Measurements from ENCODE around the gene OGA.

DNA sequence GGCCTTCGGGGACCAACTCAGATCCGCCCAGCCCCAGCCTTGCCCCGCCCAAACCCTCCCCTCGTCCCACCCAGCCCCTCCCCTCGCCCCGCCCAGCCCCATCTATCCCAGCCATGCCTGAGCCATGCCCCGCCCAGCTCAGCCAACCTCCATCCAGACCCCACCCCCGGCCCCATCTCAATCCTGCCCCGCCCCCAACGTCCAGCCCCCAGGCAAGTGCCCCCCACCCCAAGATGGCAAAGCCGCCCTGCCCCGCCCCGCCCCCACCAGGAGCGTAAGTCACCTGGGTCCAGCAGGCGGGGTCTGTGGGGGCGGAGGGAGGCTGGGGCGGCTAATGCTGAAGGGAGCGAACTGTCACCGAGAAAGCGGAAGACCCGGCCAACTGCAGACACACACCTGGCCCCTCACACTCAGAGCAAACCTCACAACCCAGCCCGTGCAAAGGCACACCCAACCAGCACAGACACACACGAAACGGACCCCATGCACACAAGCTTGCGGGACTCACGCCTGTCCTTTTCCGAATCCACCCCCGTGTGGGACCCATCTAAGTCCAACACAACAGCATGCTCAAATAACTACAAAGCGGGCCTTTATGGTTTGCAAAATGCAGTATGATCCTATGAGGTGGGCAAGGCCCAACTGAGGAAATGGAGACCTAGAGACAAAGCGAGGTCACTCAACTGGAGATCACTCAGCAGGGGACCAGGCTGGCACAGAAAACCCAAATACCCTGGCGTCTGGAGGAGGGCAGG is 11.5 kb upstream of the OGA start:
- TF ChIP-seq MYC (IDR thresholded peaks at IDR 0.05; ENCODE audit: low read depth, low read length), result no peak
- TF ChIP-seq, protein P1, sequence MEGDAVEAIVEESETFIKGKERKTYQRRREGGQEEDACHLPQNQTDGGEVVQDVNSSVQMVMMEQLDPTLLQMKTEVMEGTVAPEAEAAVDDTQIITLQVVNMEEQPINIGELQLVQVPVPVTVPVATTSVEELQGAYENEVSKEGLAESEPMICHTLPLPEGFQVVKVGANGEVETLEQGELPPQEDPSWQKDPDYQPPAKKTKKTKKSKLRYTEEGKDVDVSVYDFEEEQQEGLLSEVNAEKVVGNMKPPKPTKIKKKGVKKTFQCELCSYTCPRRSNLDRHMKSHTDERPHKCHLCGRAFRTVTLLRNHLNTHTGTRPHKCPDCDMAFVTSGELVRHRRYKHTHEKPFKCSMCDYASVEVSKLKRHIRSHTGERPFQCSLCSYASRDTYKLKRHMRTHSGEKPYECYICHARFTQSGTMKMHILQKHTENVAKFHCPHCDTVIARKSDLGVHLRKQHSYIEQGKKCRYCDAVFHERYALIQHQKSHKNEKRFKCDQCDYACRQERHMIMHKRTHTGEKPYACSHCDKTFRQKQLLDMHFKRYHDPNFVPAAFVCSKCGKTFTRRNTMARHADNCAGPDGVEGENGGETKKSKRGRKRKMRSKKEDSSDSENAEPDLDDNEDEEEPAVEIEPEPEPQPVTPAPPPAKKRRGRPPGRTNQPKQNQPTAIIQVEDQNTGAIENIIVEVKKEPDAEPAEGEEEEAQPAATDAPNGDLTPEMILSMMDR (IDR thresholded peaks at IDR 0.05; ENCODE audit: low read depth, low read length), result no peak
